ENCODE results near the gene AMH. TPM values are rescaled to one million over a fixed set of nuclear protein-coding genes. Genes with fewer than 3 reads are reported as not detected.

Gene AMH
- polyA plus RNA-seq, 1 donor (not counting 4 experiments of a cell fraction or from before 2014, with no cell fraction given): 0.07 TPM

DNA sequence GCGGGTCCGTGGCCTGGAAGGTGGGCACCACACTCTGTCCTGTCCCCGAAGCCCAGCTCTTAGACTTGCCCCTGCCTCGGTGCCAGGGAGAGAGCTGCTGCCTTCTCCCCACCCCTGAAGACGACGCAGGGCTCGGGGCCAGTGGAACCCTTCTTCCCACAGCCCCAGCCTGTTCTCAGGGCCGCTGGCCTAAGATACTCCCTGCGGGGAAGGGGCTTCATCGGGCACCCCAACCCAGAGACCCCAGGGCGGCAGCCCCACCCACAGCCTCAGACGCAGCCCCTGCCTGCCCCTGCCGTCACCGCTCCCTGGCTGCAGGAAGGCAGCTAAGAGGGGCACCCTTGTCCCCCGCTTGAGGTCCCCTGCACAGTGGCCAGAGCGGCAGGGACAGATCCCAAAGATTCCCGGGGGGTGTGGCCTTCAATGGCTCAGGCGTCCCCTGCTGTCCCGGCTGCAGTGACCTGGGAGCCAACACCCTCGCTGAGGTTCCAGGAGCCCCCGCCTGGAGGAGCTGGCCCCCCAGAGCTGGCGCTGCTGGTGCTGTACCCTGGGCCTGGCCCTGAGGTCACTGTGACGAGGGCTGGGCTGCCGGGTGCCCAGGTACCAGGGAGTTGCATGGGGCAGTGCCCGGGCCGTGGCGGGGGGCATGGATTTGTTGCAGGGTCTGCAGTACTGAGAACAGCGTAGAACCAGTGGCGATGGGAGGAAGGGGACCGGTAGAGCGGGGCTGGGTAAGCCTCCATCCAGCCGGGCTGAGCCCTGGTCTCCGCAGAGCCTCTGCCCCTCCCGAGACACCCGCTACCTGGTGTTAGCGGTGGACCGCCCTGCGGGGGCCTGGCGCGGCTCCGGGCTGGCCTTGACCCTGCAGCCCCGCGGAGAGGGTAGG, 1.0 kb downstream of the AMH start:
- no peak for TF ChIP-seq EZH2 (IDR thresholded peaks at IDR 0.05; ENCODE audit: low read length)
- TF ChIP-seq, protein P1, sequence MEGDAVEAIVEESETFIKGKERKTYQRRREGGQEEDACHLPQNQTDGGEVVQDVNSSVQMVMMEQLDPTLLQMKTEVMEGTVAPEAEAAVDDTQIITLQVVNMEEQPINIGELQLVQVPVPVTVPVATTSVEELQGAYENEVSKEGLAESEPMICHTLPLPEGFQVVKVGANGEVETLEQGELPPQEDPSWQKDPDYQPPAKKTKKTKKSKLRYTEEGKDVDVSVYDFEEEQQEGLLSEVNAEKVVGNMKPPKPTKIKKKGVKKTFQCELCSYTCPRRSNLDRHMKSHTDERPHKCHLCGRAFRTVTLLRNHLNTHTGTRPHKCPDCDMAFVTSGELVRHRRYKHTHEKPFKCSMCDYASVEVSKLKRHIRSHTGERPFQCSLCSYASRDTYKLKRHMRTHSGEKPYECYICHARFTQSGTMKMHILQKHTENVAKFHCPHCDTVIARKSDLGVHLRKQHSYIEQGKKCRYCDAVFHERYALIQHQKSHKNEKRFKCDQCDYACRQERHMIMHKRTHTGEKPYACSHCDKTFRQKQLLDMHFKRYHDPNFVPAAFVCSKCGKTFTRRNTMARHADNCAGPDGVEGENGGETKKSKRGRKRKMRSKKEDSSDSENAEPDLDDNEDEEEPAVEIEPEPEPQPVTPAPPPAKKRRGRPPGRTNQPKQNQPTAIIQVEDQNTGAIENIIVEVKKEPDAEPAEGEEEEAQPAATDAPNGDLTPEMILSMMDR (optimal IDR thresholded peaks at IDR 0.05 in 1 of 3, IDR thresholded peaks at IDR 0.05 in 1 of 3, conservative IDR thresholded peaks at IDR 0.05 in 1 of 3; ENCODE audit: extremely low read depth in 1 of 3, insufficient read depth in 2 of 3, low read length in 3 of 3): no peak
- Histone ChIP-seq H3K4me3 (ENCODE audit: control insufficient read depth in 2 of 3, extremely low read depth in 1 of 3, insufficient read depth in 2 of 3, low read depth in 1 of 3, low read length in 3 of 3) (no peak overlapping the region), H2AFZ (ENCODE audit: control insufficient read depth, low read length) (no peak overlapping the region), H3K9me3 (ENCODE audit: control insufficient read depth, low read depth, low read length) (no peaks in the 10 kb centered on the region), H3K4me2 (ENCODE audit: control insufficient read depth, extremely low read depth, insufficient read depth, low read depth, low read length) (no peak overlapping the region), H3K36me3 (ENCODE audit: control insufficient read depth in 2 of 2, extremely low read depth in 1 of 2, insufficient read depth in 2 of 2, low read length in 2 of 2) (peaks cover 6 to 16% of the 10 kb centered on the region in 2 experiments), H3K9ac (ENCODE audit: control insufficient read depth, extremely low read depth, insufficient read depth, low read length) (no peak overlapping the region), H3K79me2 (ENCODE audit: control insufficient read depth, insufficient read depth, low read length) (no peaks in the 10 kb centered on the region), H3K9me1 (ENCODE audit: control insufficient read depth, extremely low read depth, insufficient read depth, low read length) (no peaks in the 10 kb centered on the region), H4K20me1 (ENCODE audit: control insufficient read depth, extremely low read depth, insufficient read depth, low read length) (peaks cover 9% of the 10 kb centered on the region), H3K27me3 (ENCODE audit: control insufficient read depth, extremely low read depth, insufficient read depth, low read length) (peaks cover 49% of the 10 kb centered on the region), H3K4me1 (ENCODE audit: control insufficient read depth, extremely low read depth, insufficient read depth, low read length) (no peaks in the 10 kb centered on the region), H3K27ac (ENCODE audit: control insufficient read depth, insufficient read depth, low read length) (no peak overlapping the region)
- DNase-seq (ENCODE audit: low read depth, low spot score) (no peak), FAIRE-seq (no peak)
- dilution Hi-C loops (cut with MboI; ENCODE audit: extremely low pct_ligation_motif_present, low sequenced_read_pairs): no loop called here

DNA sequence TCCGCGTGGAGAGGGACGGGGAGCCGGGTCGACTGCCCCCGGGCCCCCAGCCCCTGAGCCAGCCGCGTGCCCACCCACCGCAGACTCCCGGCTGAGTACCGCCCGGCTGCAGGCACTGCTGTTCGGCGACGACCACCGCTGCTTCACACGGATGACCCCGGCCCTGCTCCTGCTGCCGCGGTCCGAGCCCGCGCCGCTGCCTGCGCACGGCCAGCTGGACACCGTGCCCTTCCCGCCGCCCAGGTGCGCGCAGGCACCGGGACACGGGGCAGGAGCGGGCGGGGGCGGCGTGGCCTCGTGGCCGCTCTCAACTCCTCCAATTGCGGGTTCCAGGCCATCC, 1.6 kb downstream of the AMH start:
- no peak overlapping the region for H3K9ac ChIP-seq (ENCODE audit: control insufficient read depth, extremely low read depth, insufficient read depth, low read length)
- no peaks in the 10 kb centered on the region for H3K4me1 ChIP-seq (ENCODE audit: control insufficient read depth, extremely low read depth, insufficient read depth, low read length)
- H4K20me1 ChIP-seq (ENCODE audit: control insufficient read depth, extremely low read depth, insufficient read depth, low read length): peaks cover 9% of the 10 kb centered on the region
- H3K79me2 ChIP-seq (ENCODE audit: control insufficient read depth, insufficient read depth, low read length): no peaks in the 10 kb centered on the region
- peaks cover 4 to 11% of the 10 kb centered on the region in 2 experiments for H3K36me3 ChIP-seq (ENCODE audit: control insufficient read depth in 2 of 2, extremely low read depth in 1 of 2, insufficient read depth in 2 of 2, low read length in 2 of 2)
- dilution Hi-C loops (cut with MboI; ENCODE audit: extremely low pct_ligation_motif_present, low sequenced_read_pairs): no loop called here
- no peak for TF ChIP-seq EZH2 (IDR thresholded peaks at IDR 0.05; ENCODE audit: low read length)
- TF ChIP-seq, protein P1 (optimal IDR thresholded peaks at IDR 0.05 in 1 of 3, IDR thresholded peaks at IDR 0.05 in 1 of 3, conservative IDR thresholded peaks at IDR 0.05 in 1 of 3; ENCODE audit: extremely low read depth in 1 of 3, insufficient read depth in 2 of 3, low read length in 3 of 3): no peak
- FAIRE-seq (no peak), DNase-seq (ENCODE audit: low read depth, low spot score) (no peak)
- H2AFZ ChIP-seq (ENCODE audit: control insufficient read depth, low read length): no peak overlapping the region
- H3K9me1 ChIP-seq (ENCODE audit: control insufficient read depth, extremely low read depth, insufficient read depth, low read length): no peaks in the 10 kb centered on the region
- peaks cover 49% of the 10 kb centered on the region for H3K27me3 ChIP-seq (ENCODE audit: control insufficient read depth, extremely low read depth, insufficient read depth, low read length)
- no peaks in the 10 kb centered on the region for H3K9me3 ChIP-seq (ENCODE audit: control insufficient read depth, low read depth, low read length)
- H3K4me2 ChIP-seq (ENCODE audit: control insufficient read depth, extremely low read depth, insufficient read depth, low read depth, low read length): no peak overlapping the region
- H3K4me3 ChIP-seq (ENCODE audit: control insufficient read depth in 2 of 3, extremely low read depth in 1 of 3, insufficient read depth in 2 of 3, low read depth in 1 of 3, low read length in 3 of 3): no peak overlapping the region
- no peak overlapping the region for H3K27ac ChIP-seq (ENCODE audit: control insufficient read depth, insufficient read depth, low read length)

Data from keratinocyte (primary cell).